ENCODE results near the gene XIRP1.

Gene XIRP1

DNA sequence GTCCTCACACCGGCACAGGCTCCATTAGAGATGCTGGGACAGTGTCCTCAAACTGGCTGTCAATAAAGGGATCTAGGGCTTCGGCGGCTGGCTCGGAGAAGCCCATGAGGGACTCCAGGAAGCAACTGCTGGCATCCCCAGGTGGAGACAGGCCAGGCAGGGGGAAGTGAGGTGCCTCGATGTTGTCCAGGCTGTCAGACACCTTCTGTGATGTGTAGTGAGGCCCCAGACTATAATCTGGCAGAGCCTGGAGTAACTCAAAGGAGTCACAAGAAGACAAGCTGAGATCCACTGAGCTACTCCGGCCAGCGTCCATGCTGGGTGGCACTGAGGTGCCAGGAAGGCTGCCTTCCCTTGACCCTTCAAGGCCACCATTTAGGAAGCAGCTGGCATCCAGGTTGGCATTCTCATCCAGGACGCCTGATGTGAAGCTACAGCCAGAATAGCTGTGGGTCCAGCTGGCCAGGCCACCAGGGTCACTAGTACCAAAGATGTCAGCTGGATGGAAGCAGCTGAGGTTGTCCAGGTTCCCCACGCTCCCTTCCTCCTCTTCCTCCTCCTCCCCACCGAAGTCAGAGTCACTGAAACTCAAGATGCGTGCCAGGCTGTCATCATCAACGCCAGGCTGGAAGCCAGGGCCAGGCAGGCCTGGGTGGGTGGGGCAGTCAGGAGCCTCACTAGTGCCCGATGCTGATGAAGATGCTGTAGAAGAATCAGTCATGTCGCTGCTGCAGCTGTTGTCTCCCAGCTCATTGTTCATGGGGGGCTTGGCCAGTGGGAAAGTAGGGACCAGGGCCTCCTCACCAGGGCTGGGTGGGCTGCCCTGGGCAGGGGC is 49.1 kb downstream of the XIRP1 start:
- no peak for DNase-seq

DNA sequence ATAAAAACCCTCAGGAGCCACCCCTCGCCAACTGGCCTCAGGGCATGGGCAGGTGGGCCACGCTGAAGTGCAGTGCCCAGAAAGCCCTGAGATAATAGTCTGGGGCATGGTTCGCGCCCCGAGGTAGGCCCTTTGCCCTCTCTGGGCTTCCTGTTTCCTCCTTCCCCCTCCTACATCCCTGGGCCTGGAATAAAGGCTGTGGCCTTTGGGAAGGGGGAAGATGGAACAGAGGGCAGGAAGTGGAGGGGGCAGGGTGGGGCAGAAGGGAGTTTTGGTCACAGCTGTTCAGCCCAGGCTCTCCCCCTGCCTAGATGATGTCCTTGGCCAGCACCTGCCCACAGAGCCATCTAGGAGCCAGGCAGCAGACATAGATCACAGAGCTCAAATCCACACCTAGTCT is 50.3 kb downstream of the XIRP1 start:
- DNase-seq = no peak

DNA sequence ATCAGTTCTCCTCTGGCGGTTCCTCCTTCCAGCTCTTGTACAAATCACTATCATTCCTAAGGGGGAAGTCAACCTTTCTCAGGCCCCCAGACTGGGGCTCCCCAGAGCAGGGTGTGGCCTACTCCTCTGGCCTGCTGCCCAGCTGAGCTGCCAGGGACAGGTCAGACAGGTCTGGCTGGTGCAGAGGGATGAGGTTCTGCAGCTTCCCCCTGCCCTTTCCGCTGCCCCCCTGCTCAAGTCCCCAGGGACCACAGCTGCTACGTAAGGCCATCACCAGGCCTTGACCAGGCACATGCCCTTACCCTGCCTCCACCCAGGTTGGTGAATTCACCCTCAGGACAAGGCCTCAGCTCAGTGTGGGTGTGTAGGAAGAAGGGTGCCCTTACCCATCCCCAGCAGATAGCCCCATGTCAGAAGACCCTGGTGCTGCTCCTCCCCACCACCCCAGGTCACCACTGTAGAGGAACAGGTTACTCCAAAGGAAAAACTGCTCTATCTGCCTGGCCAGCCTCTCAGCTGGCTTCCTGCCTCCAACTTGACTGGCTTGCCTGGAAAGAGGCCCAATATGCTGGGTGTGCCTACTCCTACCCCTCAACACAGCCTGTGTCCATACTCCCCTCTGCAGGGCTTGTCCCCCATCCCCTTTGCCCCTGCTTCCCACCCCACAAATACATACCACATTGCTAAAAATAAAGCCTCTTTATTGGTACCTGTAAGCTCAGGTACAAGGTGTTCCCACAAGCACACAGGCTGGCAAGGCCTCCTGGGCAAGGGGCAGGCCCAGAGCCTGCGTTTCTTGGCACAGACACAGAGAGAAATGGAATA is 51.0 kb downstream of the XIRP1 start:
- no peak for DNase-seq

DNA sequence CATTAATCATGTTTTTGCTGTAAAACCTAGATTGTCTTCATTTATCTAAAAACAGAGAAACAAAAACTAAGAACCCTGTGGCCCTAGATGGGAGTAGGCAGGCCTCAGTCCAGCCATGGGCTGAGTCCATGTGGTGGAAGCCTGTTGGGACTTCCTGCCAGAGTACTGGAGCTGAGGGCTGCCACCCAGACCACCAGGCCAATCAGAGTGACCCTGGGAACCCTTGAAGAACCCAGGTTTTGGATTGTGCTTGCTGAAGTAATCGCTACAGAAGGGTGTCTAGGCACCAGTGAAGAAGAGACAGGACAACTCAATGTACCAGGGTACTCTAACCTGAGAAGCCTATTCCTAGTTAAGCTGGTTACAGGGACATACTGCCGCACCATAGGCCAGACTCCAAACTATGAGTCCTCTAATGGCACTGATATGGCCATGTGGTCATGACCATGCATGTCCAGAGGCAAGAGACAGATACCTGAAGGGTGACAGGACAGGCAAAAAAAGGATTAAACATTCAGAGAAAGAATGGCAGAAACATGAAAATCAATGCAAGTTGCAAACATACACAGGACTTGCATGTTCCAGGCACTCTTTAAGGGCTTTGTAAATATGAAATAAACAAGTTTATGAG is 51.9 kb downstream of the XIRP1 start:
- DNase-seq = no peak

DNA sequence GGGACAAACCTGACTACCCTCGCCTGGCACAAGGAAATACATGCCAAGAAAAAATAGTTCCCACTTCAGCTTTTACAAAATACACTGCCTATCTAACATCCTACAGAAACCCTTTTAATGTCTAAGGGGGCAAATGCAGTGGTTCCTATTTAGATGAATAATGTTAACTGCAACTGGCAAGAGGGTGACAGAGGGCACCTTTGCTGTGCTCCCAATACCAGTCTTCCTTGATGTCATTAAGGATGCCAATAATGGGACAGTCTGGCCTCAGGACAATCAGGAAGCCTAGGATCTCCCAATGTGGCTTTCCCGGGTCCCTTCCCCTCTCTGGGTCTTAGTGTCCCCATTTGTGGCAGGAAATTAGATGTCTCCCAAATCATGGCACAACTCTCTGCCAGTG is 53.0 kb downstream of the XIRP1 start:
- DNase-seq = no peak

DNA sequence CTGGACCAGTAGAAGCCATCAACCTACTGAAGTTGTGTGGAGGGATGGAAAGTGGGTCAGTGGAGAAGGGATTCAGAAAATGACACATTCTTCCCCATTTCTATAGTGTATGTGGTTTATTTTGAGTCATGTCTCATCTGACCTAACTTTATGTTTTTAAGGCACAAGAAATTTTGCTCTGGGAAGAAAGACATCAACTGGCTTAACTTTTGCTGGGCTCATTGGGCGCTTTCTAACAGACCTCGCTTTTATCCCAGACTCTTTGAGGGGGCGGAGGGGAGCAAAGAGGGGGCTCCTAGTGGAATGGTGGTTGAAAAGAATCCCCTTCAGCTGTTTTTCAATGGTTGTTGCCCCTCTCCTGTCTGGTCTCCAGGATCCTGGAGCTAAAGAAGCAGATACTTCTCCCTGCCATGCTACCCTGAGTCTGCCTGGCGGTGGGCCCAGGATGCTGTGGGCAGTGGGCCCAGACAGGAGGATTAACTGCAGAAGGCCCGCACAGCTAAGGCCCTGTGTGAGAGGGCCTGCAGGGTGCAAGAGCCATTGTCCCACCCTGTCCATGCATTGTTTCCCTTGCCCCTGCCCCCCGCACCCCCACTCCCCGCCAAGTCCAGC is 53.5 kb downstream of the XIRP1 start:
- DNase-seq = peak; percentile 83

DNA sequence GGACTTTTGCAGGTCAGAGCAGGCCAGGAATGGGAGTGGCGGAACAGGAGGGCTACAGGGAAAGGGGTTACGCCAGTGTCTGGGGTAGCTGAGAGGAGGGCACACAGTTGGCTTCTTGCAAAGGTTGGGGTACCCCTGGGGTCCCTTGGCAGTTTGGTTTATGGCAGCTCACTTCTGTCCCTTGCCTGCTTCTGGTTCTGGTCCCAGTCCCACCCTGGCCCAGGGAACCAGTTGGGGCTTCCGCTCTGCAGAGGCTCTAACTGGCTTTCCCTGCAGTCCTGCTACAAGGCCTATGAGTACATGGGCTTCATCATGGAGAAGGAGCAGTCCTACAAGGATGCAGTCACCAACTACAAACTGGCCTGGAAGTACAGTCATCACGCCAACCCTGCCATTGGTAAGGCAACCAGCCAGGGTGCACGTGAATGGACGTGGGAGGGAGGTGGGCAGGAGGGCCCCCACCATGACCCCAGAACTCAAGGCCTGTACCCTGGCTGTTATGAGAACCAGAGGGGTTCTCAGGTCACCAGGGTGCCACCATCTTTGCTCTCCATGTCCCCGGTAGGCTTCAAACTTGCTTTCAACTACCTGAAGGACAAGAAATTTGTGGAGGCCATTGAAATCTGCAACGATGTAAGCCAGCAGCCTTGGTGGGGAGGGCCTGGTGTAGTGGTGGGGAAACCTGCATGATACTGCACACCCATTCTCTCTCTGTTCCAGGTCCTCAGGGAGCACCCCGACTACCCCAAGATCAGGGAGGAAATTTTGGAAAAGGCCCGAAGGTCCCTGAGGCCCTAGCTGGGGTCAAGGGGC is 54.2 kb downstream of the XIRP1 start:
- no peak for DNase-seq

DNA sequence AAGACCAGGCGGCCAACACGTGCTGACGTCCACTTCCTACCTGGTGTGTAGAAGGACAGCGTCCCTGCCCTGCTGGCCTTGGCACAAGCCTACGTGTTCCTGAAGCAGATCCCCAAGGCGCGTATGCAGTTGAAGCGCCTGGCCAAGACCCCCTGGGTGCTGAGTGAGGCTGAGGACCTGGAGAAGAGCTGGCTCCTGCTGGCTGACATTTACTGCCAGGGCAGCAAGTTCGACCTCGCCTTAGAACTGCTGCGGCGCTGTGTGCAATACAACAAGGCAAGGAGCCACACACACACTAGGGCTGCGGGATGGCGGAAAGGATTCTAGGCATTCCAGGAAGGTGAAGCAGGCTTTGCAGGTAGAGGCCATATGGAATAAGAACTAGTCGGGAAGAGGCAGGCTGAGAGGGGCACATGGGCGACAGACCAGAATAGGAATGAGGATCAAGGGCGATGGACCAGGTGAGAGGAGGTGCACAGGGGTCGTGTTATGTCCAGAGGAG is 54.9 kb downstream of the XIRP1 start:
- DNase-seq = no peak

DNA sequence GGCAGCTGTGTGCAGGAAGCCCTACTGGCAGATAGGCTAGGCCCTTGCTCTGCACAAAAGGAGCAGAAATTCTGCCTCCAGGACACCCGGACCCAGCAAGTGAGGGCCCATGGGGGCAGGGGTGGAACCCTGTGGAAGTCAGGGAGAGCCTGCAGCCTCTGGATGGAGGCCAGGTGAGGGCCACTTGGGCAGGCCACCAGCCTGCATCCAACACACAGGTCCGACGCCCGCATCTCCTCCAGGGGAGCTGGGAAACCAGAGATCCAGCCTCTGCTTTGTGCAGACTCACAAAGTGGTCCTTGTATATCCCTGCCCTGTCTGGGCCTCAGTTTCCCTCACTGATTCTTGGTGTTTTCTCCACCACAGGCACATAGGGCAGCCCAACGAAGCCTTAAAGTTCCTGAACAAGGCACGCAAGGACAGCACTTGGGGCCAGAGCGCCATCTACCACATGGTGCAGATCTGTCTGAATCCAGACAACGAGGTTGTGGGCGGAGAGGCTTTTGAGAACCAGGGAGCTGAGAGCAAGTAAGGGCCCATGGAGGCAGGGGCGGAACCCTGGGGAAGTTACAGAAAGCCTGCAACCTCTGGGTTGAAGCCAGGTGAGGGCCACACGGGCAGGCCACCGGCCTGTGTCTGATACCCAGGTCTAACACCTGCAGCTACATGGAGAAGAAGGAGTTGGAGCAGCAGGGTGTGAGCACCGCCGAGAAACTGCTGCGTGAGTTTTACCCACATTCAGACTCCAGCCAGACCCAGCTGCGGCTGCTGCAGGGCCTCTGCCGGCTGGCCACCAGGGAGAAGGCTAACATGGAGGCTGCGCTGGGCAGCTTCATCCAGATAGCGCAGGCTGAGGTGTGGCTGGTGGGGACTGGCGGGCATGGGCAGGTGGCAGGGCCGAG is 55.6 kb downstream of the XIRP1 start:
- no peak for DNase-seq

DNA sequence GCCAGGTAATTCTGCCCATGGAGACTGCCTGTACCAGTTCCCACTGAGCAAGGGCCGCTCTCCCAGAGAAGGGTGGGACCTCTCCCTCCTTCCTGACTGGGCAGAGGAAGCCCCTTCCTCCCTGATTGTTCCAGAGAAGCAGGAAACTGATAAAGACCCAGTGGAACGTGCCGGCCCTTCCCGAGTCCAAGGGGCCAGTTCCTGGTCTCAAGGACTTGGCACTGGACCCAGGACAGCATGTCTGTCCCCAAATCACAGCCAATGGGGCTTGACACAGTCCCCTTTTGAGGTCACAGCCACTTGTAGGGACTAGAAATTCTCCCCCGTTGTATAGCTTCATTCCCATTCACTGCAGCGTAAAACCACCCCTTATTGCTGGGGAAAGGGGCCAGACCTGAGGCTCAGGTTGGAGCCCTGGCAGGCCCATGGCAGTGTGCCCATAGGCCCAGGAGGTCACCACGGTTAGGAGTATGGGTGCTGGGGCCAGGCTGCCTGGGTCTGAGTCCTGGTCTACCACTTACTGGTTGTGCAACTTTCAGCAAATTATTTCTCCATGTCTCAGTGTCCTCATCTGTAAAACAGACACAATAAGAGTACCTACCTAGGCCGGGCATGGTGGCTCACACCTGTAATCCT is 57.1 kb downstream of the XIRP1 start:
- DNase-seq = peak; percentile 9

DNA sequence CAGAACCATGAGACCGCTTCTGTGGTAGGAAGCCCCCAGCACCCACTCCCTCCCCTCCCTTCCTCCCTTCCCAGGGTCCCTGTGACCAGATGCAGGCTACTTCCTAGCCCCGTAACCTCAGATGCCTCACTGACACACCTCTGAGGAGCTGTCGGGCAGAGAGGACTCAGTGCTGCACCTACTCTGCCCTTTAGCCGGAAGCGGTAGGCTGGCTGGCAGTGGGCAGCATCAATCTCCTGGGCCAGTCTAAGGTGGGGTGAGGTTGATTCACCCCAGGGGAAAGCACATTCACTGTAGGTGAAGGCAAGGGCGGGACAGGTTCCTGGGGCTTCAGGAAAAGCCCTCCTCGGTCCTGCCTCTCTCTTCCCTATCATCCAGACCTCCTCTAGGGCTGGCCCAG is 58.1 kb downstream of the XIRP1 start:
- peak; percentile 7 for DNase-seq

DNA sequence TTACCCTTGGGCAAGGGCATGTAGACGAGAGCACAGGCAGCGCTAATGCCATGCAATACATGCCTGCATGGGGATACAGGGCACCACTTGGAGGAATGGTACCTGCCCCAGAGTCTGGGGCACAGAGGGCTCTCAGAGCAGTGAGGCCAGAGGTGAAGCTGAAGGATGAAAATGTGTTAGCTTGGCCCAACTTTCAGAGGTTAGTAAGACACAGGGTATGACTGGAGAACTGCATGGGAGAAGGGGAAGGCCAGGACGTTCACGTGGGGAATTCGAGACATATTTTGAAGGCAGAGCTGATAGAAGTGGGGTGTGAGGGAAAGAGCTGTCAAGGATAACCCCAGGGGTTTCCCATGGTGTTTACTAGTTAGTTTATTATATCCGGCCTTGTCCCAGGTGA is 58.6 kb downstream of the XIRP1 start:
- DNase-seq = peak; percentile 9
